ENCODE results near the gene IQSEC1.

GRCh38 chr3:12890610-12891390, 182.4 kb downstream of the IQSEC1 start:
- TF ChIP-seq CREB1 (IDR thresholded peaks at IDR 0.05; ENCODE audit: low read depth) (no peak), ZZZ3 (IDR thresholded peaks at IDR 0.05; ENCODE audit: control insufficient read depth, insufficient read length, low read depth) (no peak), YBX1 (IDR thresholded peaks at IDR 0.05) (no peak), SRF (IDR thresholded peaks at IDR 0.05; ENCODE audit: low read depth in 2 of 2, low read length in 2 of 2) (no peak), IRF3 (IDR thresholded peaks at IDR 0.05) (no peak), POLR2A (IDR thresholded peaks at IDR 0.05; ENCODE audit: low read depth, low read length) (no peak), TAF1 (IDR thresholded peaks at IDR 0.05; ENCODE audit: borderline replicate concordance, low read depth, low read length) (no peak), CTCF (IDR thresholded peaks at IDR 0.05 in 2 of 3, conservative IDR thresholded peaks at IDR 0.05 in 1 of 3; ENCODE audit: control insufficient read depth in 2 of 3, extremely low read depth in 1 of 3, insufficient read depth in 1 of 3, low read depth in 3 of 3, low read length in 3 of 3) (peak in 1 of 3 experiments; percentile 17; a peak in 1 of 6 replicates), YY1 (IDR thresholded peaks at IDR 0.05; ENCODE audit: low read depth, low read length) (no peak), SIN3A (IDR thresholded peaks at IDR 0.05; ENCODE audit: low read depth, low read length) (no peak), EP300 (IDR thresholded peaks at IDR 0.05; ENCODE audit: borderline replicate concordance in 1 of 2, control insufficient read depth in 1 of 2, low read depth in 2 of 2, low read length in 2 of 2) (no peak)
- TF ChIP-seq, protein P1, sequence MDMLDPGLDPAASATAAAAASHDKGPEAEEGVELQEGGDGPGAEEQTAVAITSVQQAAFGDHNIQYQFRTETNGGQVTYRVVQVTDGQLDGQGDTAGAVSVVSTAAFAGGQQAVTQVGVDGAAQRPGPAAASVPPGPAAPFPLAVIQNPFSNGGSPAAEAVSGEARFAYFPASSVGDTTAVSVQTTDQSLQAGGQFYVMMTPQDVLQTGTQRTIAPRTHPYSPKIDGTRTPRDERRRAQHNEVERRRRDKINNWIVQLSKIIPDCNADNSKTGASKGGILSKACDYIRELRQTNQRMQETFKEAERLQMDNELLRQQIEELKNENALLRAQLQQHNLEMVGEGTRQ (IDR thresholded peaks at IDR 0.05; ENCODE audit: borderline replicate concordance, low read depth, low read length) = no peak

Measured in GM12878 (cell line).